Astrocyte of the cerebellum (primary cell): ENCODE data around the gene NPY4R.
"Not testable (repeated sequence)": the region's sequence is repeated elsewhere in the genome, so short reads cannot be mapped to it uniquely, and the experiment has no call there.

Experiments used
- DNase-seq: peaks from one replicate; pipeline ENCODE4 v3.0.0-alpha.2; 2011; ENCODE audit warnings: low read depth
- H3K4me3 ChIP-seq: 2 replicates; pipeline ENCODE4 v1.5.1; 2011; ENCODE audit warnings: mild to moderate bottlenecking, low read depth, low read length, moderate library complexity
- in situ Hi-C: cut with HindIII; loops from 2 replicates; pipeline ENCODE4 v1.10.0; 2017; ENCODE audit warnings: low sequenced_read_pairs

Gene NPY4R

DNA sequence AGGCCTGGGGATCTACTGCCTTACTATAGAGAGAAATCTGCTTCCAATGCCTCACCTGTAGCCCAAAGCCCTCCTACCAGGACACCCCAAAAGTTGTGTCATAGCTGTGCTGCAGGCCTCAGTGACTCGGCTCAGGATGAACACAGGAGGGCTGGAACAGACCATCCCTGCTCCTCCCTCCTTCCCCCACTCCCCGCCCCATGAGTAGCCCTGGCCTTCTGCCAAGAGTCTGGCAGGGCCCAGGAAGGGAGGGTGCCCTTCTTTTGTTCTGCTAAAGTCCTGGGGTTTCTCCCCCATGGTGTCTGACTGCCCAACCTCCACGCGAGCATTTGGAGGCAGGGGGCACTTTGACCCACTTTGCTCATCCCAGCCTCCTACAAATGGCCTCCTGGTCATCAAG, 24.8 kb downstream of the NPY4R start:
- DNase-seq, in situ Hi-C loops, H3K4me3 ChIP-seq: not testable (repeated sequence)

DNA sequence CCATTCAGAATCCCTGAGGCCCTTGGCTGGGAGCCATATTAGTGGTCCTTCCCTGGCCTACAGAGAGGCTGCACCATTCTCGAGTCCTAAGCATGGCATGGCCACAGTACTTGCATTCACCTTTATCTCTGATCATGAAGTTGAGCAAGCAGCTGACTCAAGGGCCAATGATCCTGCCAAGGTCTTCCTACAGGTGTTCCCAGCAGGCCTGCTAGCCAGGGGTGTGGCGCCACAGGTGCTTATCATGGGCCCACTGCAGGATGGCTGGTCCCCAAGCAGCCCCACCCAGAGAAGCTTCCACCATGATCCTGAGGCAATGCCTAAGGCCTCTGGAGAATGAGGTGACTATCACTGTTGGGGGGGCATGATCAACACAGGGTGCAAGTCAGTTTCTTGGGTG, 42.2 kb downstream of the NPY4R start:
- H3K4me3 ChIP-seq, in situ Hi-C loops, DNase-seq: not testable (repeated sequence)

DNA sequence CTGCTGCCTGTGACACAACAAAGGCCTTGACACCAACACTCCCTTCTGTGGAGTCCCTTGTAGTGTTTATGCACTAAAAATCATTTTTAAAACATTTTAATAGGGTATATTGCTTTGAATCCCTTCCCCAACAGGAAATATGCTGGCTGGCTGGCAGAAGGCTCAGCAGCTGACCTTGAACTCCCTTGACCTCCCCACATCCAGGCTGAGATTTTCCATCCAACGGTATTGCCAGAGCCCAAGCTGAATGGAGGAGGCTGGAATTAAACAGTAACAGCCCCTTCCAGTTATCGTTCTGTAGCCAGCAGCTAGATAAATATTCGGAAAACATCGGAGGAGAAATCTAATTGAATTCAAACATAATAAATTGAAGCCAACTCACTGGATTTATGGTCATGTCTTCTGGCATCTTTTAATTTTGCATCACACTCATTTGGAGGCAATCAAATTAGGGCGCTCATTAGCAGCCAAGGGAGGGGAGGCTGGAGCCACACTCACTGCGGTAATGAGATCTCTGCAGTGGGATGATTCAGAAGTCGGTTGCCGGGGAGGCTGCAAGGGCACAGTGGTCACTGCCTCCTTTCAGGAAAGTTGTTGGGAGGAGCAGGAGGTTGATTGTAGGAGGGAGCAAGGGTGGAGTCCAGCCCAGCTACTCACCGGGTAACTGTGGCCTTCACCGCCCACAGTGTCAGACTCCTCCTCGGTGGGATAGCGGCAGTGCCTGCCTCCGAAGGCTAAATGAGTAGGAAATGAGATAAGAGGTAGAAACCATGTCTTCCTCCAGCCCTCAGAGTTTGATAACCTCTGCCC, 46.0 kb downstream of the NPY4R start:
- in situ Hi-C loops, H3K4me3 ChIP-seq, DNase-seq: not testable (repeated sequence)

DNA sequence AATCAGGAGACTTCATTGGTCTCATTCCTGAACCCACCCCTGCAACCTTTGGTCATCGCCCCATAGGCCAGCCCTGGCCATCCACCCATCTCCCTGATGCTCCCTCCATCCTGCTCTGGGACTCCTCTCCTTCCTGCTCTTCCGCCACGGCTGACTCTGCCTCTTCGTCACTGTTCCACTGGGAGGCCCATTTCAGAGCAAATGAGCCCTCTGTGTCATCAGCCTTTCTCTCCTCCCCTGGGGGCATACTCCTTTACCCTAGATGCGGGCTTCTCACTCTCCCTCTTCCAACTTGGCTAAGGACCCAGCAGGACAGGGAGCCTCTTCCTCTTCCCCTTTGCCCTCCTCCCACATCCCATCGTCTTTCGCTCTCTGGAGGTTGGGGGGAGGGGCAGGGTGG, 47.5 kb downstream of the NPY4R start:
- in situ Hi-C loops, H3K4me3 ChIP-seq, DNase-seq: not testable (repeated sequence)

DNA sequence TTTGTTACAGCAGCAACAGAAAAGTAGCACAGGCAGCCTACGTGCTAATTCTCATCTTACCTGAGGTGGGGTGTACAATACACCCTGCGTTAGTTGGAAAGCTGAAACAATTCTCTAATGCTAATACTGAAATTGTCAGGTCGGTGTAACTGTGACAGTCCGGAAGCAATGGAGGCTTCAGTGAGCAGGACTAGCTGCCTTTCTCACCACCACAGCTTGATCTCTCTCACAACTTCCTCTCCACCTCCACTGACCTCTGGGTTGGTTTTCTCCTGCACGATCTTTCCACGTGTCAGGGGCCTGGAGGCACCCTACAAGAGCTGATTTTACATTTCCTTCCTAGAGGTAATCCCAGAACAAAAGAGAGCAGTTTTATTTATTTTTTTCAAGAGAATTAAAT, 50.5 kb downstream of the NPY4R start:
- in situ Hi-C loops, DNase-seq, H3K4me3 ChIP-seq: not testable (repeated sequence)

DNA sequence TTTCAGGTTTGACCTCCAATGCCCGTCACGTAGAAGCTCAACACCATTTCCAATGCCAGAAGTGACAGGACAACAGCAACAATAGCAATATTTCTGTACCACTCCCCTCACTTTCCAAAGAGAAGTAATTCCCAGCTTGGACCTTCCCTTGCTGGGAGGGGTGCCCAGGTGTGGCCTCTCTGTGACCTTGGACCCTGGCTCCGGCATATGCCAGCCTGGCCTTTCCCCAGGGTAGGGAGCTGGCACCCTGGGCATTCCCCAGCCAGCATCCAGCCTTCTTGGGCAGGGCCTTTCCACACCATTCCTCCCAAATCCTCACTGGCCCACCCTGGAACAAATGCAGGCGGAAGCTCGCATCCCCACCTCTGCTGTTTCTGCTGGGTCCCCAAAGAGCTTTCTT, 53.1 kb downstream of the NPY4R start:
- in situ Hi-C loops, H3K4me3 ChIP-seq, DNase-seq: not testable (repeated sequence)

DNA sequence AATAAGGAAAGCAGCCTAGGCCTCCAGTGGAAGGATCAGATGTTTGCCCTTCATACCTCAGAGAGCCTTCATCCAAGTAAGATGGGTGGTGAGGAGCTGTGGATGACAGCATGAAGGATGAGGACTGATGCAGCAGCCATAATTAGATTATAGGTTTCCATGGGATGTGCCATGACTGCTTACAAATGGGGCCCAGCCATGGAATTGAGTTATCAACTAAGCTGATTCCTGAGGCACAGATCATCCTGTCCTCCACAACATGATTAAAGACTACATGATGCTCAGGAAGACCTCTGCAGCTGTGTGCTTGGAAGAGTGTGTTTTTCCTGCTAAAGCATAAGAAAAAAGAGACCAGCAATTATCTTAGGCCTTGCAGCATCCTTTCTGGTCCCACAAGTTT, 54.6 kb downstream of the NPY4R start:
- H3K4me3 ChIP-seq, DNase-seq, in situ Hi-C loops: not testable (repeated sequence)
